HFF-Myc (cell line): Measurements from ENCODE around the gene IDS.
"Not testable (repeated sequence)": the region's sequence is repeated elsewhere in the genome, so short reads cannot be mapped to it uniquely, and the experiment has no call there.

Experiments used
- DNase-seq: peaks from one replicate; pipeline ENCODE4 v3.0.0-alpha.2; 2011; ENCODE audit warnings: low read depth; ENCODE audit errors: extremely low read depth
- H3K4me3 ChIP-seq: replicated peaks from 2 replicates; pipeline ENCODE4 v1.5.1; 2011; ENCODE audit warnings: low read depth, mild to moderate bottlenecking, control low read depth, low read length
- TF ChIP-seq, protein P1 (sequence below): IDR thresholded peaks from 2 replicates; pipeline ENCODE4 v1.5.1; 2012; ENCODE audit warnings: mild to moderate bottlenecking, low read depth, low read length, control low read depth; ENCODE audit errors: missing control alignments

IDS gene, protein sequence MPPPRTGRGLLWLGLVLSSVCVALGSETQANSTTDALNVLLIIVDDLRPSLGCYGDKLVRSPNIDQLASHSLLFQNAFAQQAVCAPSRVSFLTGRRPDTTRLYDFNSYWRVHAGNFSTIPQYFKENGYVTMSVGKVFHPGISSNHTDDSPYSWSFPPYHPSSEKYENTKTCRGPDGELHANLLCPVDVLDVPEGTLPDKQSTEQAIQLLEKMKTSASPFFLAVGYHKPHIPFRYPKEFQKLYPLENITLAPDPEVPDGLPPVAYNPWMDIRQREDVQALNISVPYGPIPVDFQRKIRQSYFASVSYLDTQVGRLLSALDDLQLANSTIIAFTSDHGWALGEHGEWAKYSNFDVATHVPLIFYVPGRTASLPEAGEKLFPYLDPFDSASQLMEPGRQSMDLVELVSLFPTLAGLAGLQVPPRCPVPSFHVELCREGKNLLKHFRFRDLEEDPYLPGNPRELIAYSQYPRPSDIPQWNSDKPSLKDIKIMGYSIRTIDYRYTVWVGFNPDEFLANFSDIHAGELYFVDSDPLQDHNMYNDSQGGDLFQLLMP

DNA sequence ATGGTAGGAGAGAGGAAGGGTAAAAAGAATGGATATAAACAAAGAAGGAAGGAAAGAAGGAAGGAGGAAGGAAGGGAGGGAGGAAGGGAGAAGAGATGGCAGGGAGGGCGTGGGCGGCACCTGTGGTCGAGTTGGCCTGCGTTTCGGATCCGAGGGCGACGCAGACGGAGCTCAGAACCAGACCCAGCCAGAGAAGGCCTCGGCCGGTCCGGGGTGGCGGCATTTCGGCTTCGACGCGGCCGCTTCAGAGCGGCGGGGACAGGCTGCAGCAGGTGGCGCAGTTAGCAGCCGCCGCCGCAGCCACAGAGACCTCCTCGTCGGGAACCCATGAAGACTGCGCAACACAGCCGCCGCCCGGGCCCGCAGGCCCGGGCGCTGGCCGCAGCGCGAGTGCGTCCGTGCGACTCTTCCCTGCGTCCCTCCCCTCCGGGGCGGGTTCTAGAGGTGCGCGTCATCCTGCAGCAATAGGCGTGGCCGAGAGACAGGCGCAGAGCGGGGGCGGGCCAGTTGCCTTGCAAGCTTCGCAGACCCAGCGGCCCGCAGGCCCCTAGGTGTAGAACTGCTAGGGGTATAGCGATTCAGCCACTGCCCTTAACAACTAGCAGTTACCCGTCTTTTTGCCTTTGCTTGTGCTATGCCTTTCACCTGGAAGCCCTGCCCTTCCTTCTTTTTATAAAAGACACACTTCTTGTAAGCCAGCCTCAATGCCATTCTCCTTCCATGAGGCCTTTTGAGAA lies at the start of gene IDS:
IDS (minus strand) TSS at position 392 of the 737 bp plus-strand sequence; CDS start at position 223, 169 bp downstream.
- TF ChIP-seq, protein P1, sequence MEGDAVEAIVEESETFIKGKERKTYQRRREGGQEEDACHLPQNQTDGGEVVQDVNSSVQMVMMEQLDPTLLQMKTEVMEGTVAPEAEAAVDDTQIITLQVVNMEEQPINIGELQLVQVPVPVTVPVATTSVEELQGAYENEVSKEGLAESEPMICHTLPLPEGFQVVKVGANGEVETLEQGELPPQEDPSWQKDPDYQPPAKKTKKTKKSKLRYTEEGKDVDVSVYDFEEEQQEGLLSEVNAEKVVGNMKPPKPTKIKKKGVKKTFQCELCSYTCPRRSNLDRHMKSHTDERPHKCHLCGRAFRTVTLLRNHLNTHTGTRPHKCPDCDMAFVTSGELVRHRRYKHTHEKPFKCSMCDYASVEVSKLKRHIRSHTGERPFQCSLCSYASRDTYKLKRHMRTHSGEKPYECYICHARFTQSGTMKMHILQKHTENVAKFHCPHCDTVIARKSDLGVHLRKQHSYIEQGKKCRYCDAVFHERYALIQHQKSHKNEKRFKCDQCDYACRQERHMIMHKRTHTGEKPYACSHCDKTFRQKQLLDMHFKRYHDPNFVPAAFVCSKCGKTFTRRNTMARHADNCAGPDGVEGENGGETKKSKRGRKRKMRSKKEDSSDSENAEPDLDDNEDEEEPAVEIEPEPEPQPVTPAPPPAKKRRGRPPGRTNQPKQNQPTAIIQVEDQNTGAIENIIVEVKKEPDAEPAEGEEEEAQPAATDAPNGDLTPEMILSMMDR = no peak
- peak within 1 kb of the TSS; percentile 55 for H3K4me3 ChIP-seq
- DNase-seq = no peak

DNA sequence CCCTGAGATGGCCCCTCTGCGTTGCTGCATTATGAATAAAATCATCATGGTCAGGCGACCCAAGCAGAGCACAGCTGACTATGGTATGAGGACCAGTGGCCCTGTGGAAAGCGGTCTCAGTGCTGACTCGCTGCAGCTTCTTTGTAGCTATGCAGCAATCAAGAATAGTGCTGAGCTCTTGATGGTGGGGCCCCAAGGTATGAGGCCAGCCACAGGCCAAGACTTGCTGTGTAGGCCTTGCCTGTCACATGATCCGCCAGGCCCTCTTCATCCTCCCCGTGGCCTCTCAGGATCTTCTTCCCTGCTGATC lies 46.8 kb upstream of the IDS start:
- not testable (repeated sequence) for H3K4me3 ChIP-seq, DNase-seq

DNA sequence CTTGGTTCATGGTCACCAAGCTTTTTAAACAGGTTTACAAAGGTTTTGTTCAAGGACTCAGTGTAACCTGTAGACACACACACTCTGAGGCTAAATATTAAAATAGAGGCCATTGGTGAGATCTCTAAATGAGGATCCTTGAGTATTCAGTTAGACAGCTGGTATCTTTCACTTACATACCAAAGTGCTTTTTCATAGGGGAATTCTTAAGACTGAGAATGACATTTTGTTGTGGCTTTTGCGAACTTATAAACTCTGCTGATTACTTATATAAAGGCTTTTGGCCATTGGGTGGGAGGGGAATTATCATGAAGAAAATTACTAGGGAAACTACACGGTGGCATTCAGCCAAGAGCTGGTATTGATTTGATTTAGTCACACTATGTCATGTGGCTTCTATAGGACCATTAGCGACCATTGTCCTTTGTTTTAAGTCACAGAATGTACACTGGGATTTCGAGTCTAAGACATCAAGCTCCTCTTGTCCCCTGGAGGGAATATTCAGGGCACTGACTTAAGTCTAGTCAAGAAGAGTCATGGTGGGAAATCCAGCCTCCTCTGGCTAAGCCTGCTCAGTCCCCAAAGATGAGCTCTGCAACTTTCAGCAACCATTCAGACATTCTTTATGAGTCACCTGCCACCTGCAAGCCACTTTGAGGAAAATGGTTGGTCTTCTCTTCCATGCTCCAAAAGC lies 46.3 kb upstream of the IDS start:
- DNase-seq, H3K4me3 ChIP-seq: not testable (repeated sequence)

DNA sequence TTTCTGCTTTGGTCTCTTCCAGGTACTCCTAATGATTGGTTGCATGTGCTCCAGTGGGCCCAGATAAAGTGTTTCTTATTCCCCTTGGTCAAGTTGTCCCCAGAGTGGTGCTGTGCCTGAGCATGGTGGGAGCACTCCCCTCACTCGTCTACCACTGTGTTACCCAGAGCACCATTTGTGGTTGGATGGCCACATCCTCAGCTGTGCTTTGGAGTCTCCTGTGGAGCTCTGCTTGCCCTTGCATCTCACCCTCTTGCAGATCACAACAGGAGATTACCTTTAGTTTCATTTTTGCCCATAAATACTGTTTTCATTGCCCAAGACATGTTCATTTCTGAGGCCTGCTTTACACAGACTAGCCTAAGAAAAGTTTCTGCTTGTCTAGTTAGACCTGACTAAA lies 45.3 kb upstream of the IDS start:
- DNase-seq, H3K4me3 ChIP-seq: not testable (repeated sequence)

DNA sequence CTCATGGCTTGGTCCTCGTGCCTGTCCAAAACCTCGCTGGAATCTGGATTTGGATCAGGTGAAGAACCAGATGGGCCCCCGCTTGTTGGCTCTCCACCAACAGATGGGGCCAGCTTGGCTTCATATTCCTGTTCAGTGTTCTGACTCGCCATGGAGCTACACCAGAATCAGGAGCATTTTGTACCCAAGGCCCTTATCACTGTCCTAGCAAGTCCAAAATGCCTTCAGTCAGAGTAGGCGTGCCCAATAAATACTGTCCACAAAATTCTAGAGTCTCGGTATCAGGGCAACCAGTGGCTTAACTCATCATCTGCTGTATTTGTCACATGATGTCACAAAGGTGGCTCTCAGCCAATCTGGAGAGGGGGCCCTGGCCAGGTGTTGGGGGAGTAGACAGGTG lies 44.6 kb upstream of the IDS start, which contains the start of gene HSFX3:
HSFX3 (minus strand) TSS at position 224 of the 400 bp plus-strand sequence; CDS start at position 152, 72 bp downstream.
- H3K4me3 ChIP-seq, DNase-seq: not testable (repeated sequence)

DNA sequence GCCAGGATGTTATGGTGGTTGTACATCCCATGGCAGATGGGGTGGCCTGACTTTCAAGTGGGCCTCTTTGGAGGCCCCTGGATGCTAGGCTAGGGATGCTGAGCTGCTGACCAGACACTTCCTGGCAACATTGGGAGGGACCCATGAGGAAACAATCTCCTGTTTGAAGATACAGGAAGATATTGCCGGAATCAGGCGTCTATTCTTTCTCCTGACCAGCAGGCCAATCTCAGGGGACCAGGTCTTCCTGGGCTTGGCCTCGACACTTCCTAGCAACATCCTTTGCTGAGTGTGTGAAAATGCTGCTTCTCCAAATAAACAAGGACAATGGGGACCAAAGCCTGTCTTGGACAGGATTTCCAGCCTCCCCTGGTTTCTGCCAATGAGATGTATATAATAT lies 42.7 kb upstream of the IDS start:
- DNase-seq, H3K4me3 ChIP-seq: not testable (repeated sequence)

DNA sequence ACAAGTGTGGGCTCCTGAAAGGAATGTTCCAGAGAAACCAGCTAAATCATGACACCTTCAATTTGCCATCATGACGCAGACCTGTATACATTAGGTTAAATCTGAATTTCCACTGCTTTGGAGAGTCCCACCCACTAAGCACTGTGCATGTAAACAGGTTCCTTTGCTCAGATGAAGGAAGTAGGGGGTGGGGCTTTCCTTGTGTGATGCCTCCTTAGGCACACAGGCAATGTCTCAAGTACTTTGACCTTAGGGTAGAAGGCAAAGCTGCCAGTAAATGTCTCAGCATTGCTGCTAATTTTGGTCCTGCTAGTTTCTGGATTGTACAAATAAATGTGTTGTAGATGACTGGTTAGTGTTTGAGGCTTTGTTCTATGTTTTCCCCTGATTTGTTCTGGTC lies 41.9 kb upstream of the IDS start:
- not testable (repeated sequence) for H3K4me3 ChIP-seq, DNase-seq

DNA sequence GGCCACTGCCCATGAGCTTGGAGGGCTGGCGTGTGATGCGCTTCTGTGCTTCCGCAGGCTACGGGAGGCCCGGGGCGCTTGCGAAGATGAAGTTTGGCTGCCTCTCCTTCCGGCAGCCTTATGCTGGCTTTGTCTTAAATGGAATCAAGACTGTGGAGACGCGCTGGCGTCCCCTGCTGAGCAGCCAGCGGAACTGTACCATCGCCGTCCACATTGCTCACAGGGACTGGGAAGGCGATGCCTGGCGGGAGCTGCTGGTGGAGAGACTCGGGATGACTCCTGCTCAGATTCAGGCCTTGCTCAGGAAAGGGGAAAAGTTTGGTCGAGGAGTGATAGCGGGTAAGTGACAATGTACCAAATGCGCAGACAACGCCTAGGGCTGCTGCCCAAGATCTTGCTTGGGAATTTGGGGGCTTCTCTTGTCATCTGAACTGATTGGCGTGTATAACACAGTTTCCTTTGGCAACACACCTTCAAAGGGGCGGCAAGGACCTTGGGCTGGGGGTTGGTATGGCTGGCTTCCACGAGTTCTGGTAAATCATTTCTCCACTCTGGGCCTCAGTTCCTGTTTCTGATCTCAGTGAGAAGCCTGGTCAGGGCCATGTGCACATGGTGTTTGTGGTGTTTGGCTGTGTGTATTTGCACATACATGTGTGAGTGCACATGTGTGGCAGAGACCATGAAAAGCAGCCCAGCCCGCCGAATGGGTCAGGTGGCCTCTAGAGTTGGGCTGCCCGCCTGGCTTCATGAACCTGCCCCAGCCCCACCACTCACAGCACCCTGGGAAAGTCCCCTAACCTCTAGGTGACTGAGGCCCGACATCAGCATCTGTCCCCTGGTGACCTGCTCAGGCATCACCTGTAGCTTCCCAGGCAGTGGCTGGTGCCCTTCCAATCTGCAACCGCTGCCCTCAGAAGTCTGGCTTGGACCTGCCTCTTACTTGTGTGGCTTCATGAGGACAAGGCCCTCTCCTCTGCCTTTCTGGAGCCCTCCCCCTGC lies 40.7 kb upstream of the IDS start:
- not testable (repeated sequence) for H3K4me3 ChIP-seq, DNase-seq

DNA sequence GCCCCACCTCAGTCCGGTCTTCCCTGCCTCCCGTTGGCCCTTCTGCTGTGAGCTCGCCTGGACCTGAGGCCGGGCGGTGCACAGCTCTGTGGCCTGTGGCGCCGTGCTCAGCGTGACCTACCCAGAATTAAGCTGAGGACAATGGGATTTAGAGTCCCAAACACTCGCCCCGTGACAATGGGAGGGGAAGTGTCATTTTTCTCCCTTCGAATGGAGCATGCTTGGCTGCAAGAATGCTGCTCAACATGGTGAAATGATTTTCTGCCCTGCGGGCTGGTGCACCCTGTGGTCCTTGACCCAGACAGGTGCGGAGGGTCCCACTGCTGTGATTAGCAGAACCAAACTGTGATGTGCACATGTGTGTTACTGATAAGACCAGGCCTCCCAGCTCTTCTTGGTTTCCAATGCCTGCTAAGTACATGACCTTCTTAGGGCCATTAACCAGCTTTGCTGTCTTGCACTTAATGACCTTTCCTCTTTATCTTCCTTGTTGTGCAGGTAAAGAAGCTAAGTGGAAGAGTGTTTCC lies 36.5 kb upstream of the IDS start:
- no peak for DNase-seq
- TF ChIP-seq, protein P1 = no peak
- H3K4me3 ChIP-seq = peak overlapping the region; percentile 66
